Measurements from ENCODE around the gene CHTF18. TPM values are rescaled to one million over a fixed set of nuclear protein-coding genes. Genes with fewer than 3 reads are reported as not detected.

CHTF18 gene
- total and polyA plus RNA-seq, 9 of the 15 experiments (the other 6 are each of a cell fraction or from before 2014, with no cell fraction given), result 2.5 to 123 (median 17.0) TPM

DNA sequence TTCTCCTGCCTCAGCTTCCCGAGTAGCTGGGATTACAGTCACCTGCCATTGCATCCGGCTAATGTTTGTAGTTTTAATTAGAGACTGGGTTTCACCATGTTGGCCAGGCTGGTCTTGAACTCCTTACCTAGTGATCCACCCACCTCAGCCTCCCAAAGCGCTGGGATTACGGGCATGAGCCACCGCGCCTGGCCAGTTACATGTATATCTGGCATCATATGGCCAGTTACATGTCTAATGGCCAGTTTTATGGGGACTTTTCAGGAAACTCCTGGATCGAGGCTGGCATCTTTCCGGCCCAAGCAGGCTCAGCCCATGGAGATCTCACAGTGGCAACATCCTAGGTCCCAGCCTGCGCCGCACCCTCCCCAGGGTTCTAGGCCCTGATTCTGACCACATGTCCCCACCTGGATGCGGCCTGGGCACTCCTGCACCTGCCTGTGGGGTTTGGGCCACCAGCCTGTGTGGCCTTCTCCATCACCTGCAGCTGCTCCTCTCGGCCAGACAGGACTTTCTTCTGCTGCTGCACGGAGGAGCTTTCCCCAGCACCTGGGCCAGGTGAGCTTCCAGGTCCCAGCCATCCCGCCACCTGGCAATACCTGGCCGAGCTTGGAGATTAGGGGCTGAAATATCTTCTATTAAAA lies 46.3 kb upstream of the CHTF18 start:
- POLR2A ChIA-PET, result interaction anchor here (0.6 to 1.0 kb wide), 2 partner anchors 24 to 670 kb away, joined by 3 to 5 read pairs; no protein-coding TSS in a partner anchor
- no TSS peak for BruUV-seq (replicated peaks)
- Histone ChIP-seq H3K9me1 (ENCODE audit: control insufficient read depth, insufficient read depth, low read length) (peaks cover 6% of the 10 kb centered on the region), H3K4me2 (ENCODE audit: insufficient read depth, low read length) (no peak overlapping the region), H3K9me3 (replicated peaks; ENCODE audit: control insufficient read depth, insufficient read depth, low read depth, low read length) (no peaks in the 10 kb centered on the region), H3K36me3 (ENCODE audit: control insufficient read depth, insufficient read depth, low read length) (peaks cover 21% of the 10 kb centered on the region; the same call in 2 of the 3 replicates), H2AFZ (ENCODE audit: low read depth, low read length) (no peak overlapping the region), H3K79me2 (ENCODE audit: control insufficient read depth, insufficient read depth, low read length) (peaks cover 15% of the 10 kb centered on the region), H3K4me1 (replicated peaks in 1 of 2; ENCODE audit: control insufficient read depth in 2 of 2, insufficient read depth in 2 of 2, low read length in 2 of 2) (peaks cover 18 to 74% of the 10 kb centered on the region in 2 experiments), H3K9ac (ENCODE audit: insufficient read depth in 1 of 2, low read depth in 2 of 2, low read length in 2 of 2) (peak overlapping the region in 1 of 2 experiments; percentile 68; a peak in 1 of 4 replicates), H4K20me1 (replicated peaks; ENCODE audit: control insufficient read depth, insufficient read depth, low read length) (no peaks in the 10 kb centered on the region), H3K4me3 (no peak overlapping the region), H3K27me3 (ENCODE audit: control insufficient read depth in 2 of 2, insufficient read depth in 2 of 2, low read length in 2 of 2) (no peaks in the 10 kb centered on the region), H3K27ac (ENCODE audit: extremely low read depth, low read depth, low read length) (no peak overlapping the region)
- intact Hi-C loops (cut with micrococcal nuclease), result no loop called here
- ATAC-seq (no peak), FAIRE-seq (no peak), DNase-seq (ENCODE audit: extremely low read depth in 1 of 4, low spot score in 3 of 4) (no peak)
- 89% methylated on average over 15 of the region's 15 CpGs for WGBS (ENCODE audit: insufficient coverage, low coverage, missing lambda C conversion rate)
- no peak for TF ChIP-seq HLTF (IDR thresholded peaks at IDR 0.05)
- TF ChIP-seq HMG20B (CRISPR knock-in tag; IDR thresholded peaks at IDR 0.05), result no peak
- no peak for TF ChIP-seq CXXC5 (CRISPR knock-in tag; IDR thresholded peaks at IDR 0.05)
- TF ChIP-seq, protein P1, sequence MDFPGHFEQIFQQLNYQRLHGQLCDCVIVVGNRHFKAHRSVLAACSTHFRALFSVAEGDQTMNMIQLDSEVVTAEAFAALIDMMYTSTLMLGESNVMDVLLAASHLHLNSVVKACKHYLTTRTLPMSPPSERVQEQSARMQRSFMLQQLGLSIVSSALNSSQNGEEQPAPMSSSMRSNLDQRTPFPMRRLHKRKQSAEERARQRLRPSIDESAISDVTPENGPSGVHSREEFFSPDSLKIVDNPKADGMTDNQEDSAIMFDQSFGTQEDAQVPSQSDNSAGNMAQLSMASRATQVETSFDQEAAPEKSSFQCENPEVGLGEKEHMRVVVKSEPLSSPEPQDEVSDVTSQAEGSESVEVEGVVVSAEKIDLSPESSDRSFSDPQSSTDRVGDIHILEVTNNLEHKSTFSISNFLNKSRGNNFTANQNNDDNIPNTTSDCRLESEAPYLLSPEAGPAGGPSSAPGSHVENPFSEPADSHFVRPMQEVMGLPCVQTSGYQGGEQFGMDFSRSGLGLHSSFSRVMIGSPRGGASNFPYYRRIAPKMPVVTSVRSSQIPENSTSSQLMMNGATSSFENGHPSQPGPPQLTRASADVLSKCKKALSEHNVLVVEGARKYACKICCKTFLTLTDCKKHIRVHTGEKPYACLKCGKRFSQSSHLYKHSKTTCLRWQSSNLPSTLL (IDR thresholded peaks at IDR 0.05), result no peak
- CTCF ChIA-PET (ENCODE audit: low intra/inter-chr PET ratio), result interaction anchor here (0.6 kb wide), 2 partner anchors 29 to 30 kb away, joined by 3 to 4 read pairs; no protein-coding TSS in a partner anchor
- in situ Hi-C loops (cut with MboI), result loop anchor here (5.0 kb wide), 1 partner anchor 45 kb away; the partner anchor contains the start of genes CHTF18 and RPUSD1
